Right cardiac atrium (tissue), 5 donors: Measurements from ENCODE around the gene ANK3. TPM values are rescaled to one million over a fixed set of nuclear protein-coding genes. Genes with fewer than 3 reads are reported as not detected.

Experiments
- ATAC-seq, 2 donors: fragments of 200-7000 bp; cut with Tn5 transposase; one replicate each; pipeline versions ENCODE4 v1.8.0 to v1.9.1; 2020; ENCODE audit warnings: moderate library complexity in 2 of 2, mild to moderate bottlenecking in 1 of 2
- DNase-seq, 3 donors: peaks; one replicate each; pipeline ENCODE4 v3.0.0-alpha.2; 2020
- H3K27ac ChIP-seq: one replicate; pipeline ENCODE4 v1.5.1; 2013; ENCODE audit warnings: mild to moderate bottlenecking, low read length, control low read depth, moderate library complexity
- H3K27me3 ChIP-seq: one replicate; pipeline ENCODE4 v1.6.1; 2013; ENCODE audit not compliant: control insufficient read depth, insufficient read depth
- H3K4me1 ChIP-seq: one replicate; pipeline ENCODE4 v1.6.1; 2013; ENCODE audit warnings: low read length; ENCODE audit not compliant: control insufficient read depth, insufficient read depth
- H3K4me3 ChIP-seq: one replicate; pipeline ENCODE4 v1.5.1; 2013; ENCODE audit warnings: low read length, control low read depth
- H3K9me3 ChIP-seq: one replicate; pipeline ENCODE4 v1.6.1; 2013; ENCODE audit warnings: low read length; ENCODE audit not compliant: control insufficient read depth
- WGBS: extraction: QIAGEN DNeasy Blood & Tissue Kit; methylation state at CpG from one replicate; pipeline ENCODE4 v1.1.7; 2013; 5-methylcytosine and 5-hydroxymethylcytosine counted together
- intact Hi-C, 4 donors: fragments of 100-400 bp; cut with DNase I; formaldehyde crosslinking; loops; one replicate each; pipeline versions ENCODE4 v1.11.0 to v1.14.0; 2022 to 2023
- polyA plus RNA-seq: library from polyadenylated mRNA; stranded (reverse); fragments of 200-250 nt; gene quantifications from one replicate; pipeline ENCODE4 v1.2.3, GENCODE V29; 2013
- total RNA-seq, 4 donors: library from RNA; stranded (reverse); fragmentation: NEBNext Ultra II Directional; extraction: Animal tissue kit (Norgen Biotek cat#: 25700); gene quantifications; one replicate each; pipeline ENCODE4 v1.2.1, GENCODE V29; 2021
- donor health status: healthy with polysubstance abuse.
- donor health status: DM: no; HTN: yes; CAD: no.
- donor health status: DM: no; HTN: no; CAD: no.
- donor health status: DM: no; HTN: yes; CAD: no; lungs with severe emphysema.
- donor health status: DM: yes; HTN: yes; CAD: no.

The ANK3 gene
- total and polyA plus RNA-seq, 5 donors = 59.8 to 196 (median 171) TPM

- ATAC-seq (no peak), DNase-seq (no peak)
- Histone ChIP-seq H3K9me3 (no peaks in the 10 kb centered on the region), H3K4me3 (no peak overlapping the region), H3K27ac (no peak overlapping the region), H3K27me3 (no peaks in the 10 kb centered on the region), H3K4me1 (peaks cover 2% of the 10 kb centered on the region)
- intact Hi-C loops = no loop called here
- WGBS = 67% methylated on average over 1 of the region's 1 CpG
Measured at GRCh38 chr10:60377042-60377352, 12.7 kb downstream of the ANK3 start.

GRCh38 chr10:60376221-60377041, 13.2 kb downstream of the ANK3 start:
- no peaks in the 10 kb centered on the region for H3K9me3 ChIP-seq
- ATAC-seq = no peak
- H3K4me1 ChIP-seq = peaks cover 2% of the 10 kb centered on the region
- 86% methylated on average over 6 of the region's 6 CpGs for WGBS
- H3K27ac ChIP-seq = no peak overlapping the region
- no peaks in the 10 kb centered on the region for H3K27me3 ChIP-seq
- intact Hi-C loops = no loop called here
- no peak overlapping the region for H3K4me3 ChIP-seq
- DNase-seq = no peak

GRCh38 chr10:60375293-60376004, 14.2 kb downstream of the ANK3 start:
- no peak overlapping the region for H3K27ac ChIP-seq
- intact Hi-C loops = no loop called here
- WGBS = 92% methylated on average over 5 of the region's 5 CpGs
- ATAC-seq (no peak), DNase-seq (no peak)
- no peaks in the 10 kb centered on the region for H3K27me3 ChIP-seq
- H3K4me1 ChIP-seq = peaks cover 2% of the 10 kb centered on the region
- no peak overlapping the region for H3K4me3 ChIP-seq
- H3K9me3 ChIP-seq = no peaks in the 10 kb centered on the region

GRCh38 chr10:60374836-60375235, 14.8 kb downstream of the ANK3 start:
- no peak for ATAC-seq
- H3K27ac ChIP-seq = no peak overlapping the region
- H3K27me3 ChIP-seq = no peaks in the 10 kb centered on the region
- no peaks in the 10 kb centered on the region for H3K9me3 ChIP-seq
- DNase-seq = no peak
- H3K4me1 ChIP-seq = peaks cover 2% of the 10 kb centered on the region
- intact Hi-C loops = no loop called here
- 87% methylated on average over 3 of the region's 3 CpGs for WGBS
- no peak overlapping the region for H3K4me3 ChIP-seq

- H3K27me3 ChIP-seq = no peaks in the 10 kb centered on the region
- 91% methylated on average over 4 of the region's 4 CpGs for WGBS
- intact Hi-C loops = no loop called here
- ATAC-seq (no peak), DNase-seq (no peak)
- H3K4me1 ChIP-seq = peaks cover 2% of the 10 kb centered on the region
- no peak overlapping the region for H3K4me3 ChIP-seq
- no peak overlapping the region for H3K27ac ChIP-seq
- H3K9me3 ChIP-seq = no peaks in the 10 kb centered on the region
Measured at GRCh38 chr10:60372436-60372835, 17.2 kb downstream of the ANK3 start.

GRCh38 chr10:60369547-60369930, 20.1 kb downstream of the ANK3 start:
- 67% methylated on average over 2 of the region's 2 CpGs for WGBS
- Histone ChIP-seq H3K4me3 (no peak overlapping the region), H3K4me1 (no peaks in the 10 kb centered on the region), H3K27ac (no peak overlapping the region), H3K27me3 (no peaks in the 10 kb centered on the region), H3K9me3 (no peaks in the 10 kb centered on the region)
- ATAC-seq = no peak
- no peak for DNase-seq
- intact Hi-C loops = no loop called here

GRCh38 chr10:60368875-60369546, 20.7 kb downstream of the ANK3 start:
- intact Hi-C loops = no loop called here
- ATAC-seq (no peak), DNase-seq (no peak)
- Histone ChIP-seq H3K27me3 (no peaks in the 10 kb centered on the region), H3K9me3 (no peaks in the 10 kb centered on the region), H3K4me1 (no peaks in the 10 kb centered on the region), H3K4me3 (no peak overlapping the region), H3K27ac (no peak overlapping the region)
- WGBS = 62% methylated on average over 5 of the region's 5 CpGs

- 30% methylated on average over 1 of the region's 1 CpG for WGBS
- DNase-seq (no peak), ATAC-seq (no peak)
- no peaks in the 10 kb centered on the region for H3K27me3 ChIP-seq
- H3K4me3 ChIP-seq = no peak overlapping the region
- intact Hi-C loops = no loop called here
- H3K27ac ChIP-seq = no peak overlapping the region
- no peaks in the 10 kb centered on the region for H3K9me3 ChIP-seq
- H3K4me1 ChIP-seq = no peaks in the 10 kb centered on the region
Measured at GRCh38 chr10:60367901-60368300, 21.8 kb downstream of the ANK3 start.

GRCh38 chr10:60367431-60367830, 22.2 kb downstream of the ANK3 start:
- WGBS = 55% methylated on average over 2 of the region's 2 CpGs

GRCh38 chr10:60367024-60367423, 22.7 kb downstream of the ANK3 start:
- intact Hi-C loops = no loop called here
- H3K27me3 ChIP-seq = no peaks in the 10 kb centered on the region
- H3K4me3 ChIP-seq = no peak overlapping the region
- 69% methylated on average over 4 of the region's 4 CpGs for WGBS
- H3K9me3 ChIP-seq = no peaks in the 10 kb centered on the region
- DNase-seq (no peak), ATAC-seq (no peak)
- no peaks in the 10 kb centered on the region for H3K4me1 ChIP-seq
- no peak overlapping the region for H3K27ac ChIP-seq

More at GRCh38 chr10:60367431-60367830, 22.2 kb downstream of the ANK3 start:
- H3K4me3 ChIP-seq = no peak overlapping the region
- DNase-seq = no peak
- no peaks in the 10 kb centered on the region for H3K9me3 ChIP-seq
- no peak for ATAC-seq
- no peaks in the 10 kb centered on the region for H3K27me3 ChIP-seq
- H3K27ac ChIP-seq = no peak overlapping the region
- intact Hi-C loops = no loop called here
- H3K4me1 ChIP-seq = no peaks in the 10 kb centered on the region

- no peak for ATAC-seq
- WGBS = 79% methylated on average over 8 of the region's 8 CpGs
- intact Hi-C loops = no loop called here
- no peaks in the 10 kb centered on the region for H3K9me3 ChIP-seq
- no peak for DNase-seq
- no peak overlapping the region for H3K4me3 ChIP-seq
- no peaks in the 10 kb centered on the region for H3K27me3 ChIP-seq
- no peak overlapping the region for H3K27ac ChIP-seq
- H3K4me1 ChIP-seq = no peaks in the 10 kb centered on the region
Measured at GRCh38 chr10:60363187-60363586, 26.5 kb downstream of the ANK3 start.
